ENCODE measurements around the gene RELL2.

Gene RELL2

GRCh38 chr5:141675672-141676071, 38.9 kb downstream of the RELL2 start:
- DNase-seq (ENCODE audit: low read depth in 2 of 2): no peak

GRCh38 chr5:141677415-141677814, 40.6 kb downstream of the RELL2 start:
- DNase-seq (ENCODE audit: low read depth in 2 of 2): no peak

GRCh38 chr5:141680178-141680577, 43.4 kb downstream of the RELL2 start:
- no peak for DNase-seq (ENCODE audit: low read depth in 2 of 2)

GRCh38 chr5:141680751-141681201, 44.0 kb downstream of the RELL2 start:
- no peak for DNase-seq (ENCODE audit: low read depth in 2 of 2)

- no peak for DNase-seq (ENCODE audit: low read depth in 2 of 2)
These were observed 44.5 kb downstream of the RELL2 start for GRCh38 chr5:141681295-141681694.

- peak in 1 of 2 donors; percentile 13 for DNase-seq (ENCODE audit: low read depth in 2 of 2)
These were observed 45.2 kb downstream of the RELL2 start, which contains the start of gene ARAP3 for GRCh38 chr5:141681695-141682641. TSS of gene ARAP3 (minus strand) at chr5:141682230. CDS start at chr5:141680486, 1,744 bp downstream.

GRCh38 chr5:141683596-141684141, 46.9 kb downstream of the RELL2 start:
- no peak for DNase-seq (ENCODE audit: low read depth in 2 of 2)

GRCh38 chr5:141685591-141685990, 48.8 kb downstream of the RELL2 start:
- no peak for DNase-seq (ENCODE audit: low read depth in 2 of 2)

GRCh38 chr5:141686648-141687416, 50.0 kb downstream of the RELL2 start:
- DNase-seq (ENCODE audit: low read depth in 2 of 2): no peak

Measured in activated CD8-positive, alpha-beta memory T cell treated with anti-CD3 and anti-CD28 coated beads for 4 hours (primary cell).